SK-N-SH treated with all-trans-retinoic acid at 6 μM for 48 hours (cell line): ENCODE results near the gene TARBP1.

Experiments used
- ATAC-seq: fragments of 200-7000 bp; cut with Tn5 transposase; 3 replicates; pipeline ENCODE4 v1.9.1; 2020; ENCODE audit warnings: mild to moderate bottlenecking, moderate library complexity
- ARNTL ChIP-seq: fragments of 450-650 bp; formaldehyde crosslinking; IDR thresholded peaks from 2 replicates; pipeline ENCODE4 v1.5.0; 2020; ENCODE audit warnings: low read depth, mild to moderate bottlenecking, moderate library complexity, borderline replicate concordance
- CSDC2 ChIP-seq: fragments of 250-450 bp; sonication (Bioruptor Pico); IDR thresholded peaks from 2 replicates; pipeline ENCODE4 v1.5.0; 2020; ENCODE audit warnings: mild to moderate bottlenecking, moderate library complexity
- ESRRG ChIP-seq: fragments of 250-450 bp; sonication (Bioruptor Pico); IDR thresholded peaks from 2 replicates; pipeline ENCODE4 v1.6.1; 2021; ENCODE audit warnings: mild to moderate bottlenecking
- GLIS3 ChIP-seq: fragments of 250-450 bp; sonication (Bioruptor Pico); IDR thresholded peaks from 2 replicates; pipeline ENCODE4 v1.5.0; 2020; ENCODE audit warnings: mild to moderate bottlenecking, moderate library complexity
- ISL1 ChIP-seq: fragments of 250-450 bp; sonication (Bioruptor Pico); IDR thresholded peaks from 2 replicates; pipeline ENCODE4 v2.1.2; 2022; ENCODE audit warnings: mild to moderate bottlenecking, moderate library complexity
- OSR1 ChIP-seq: fragments of 250-450 bp; sonication (Bioruptor Pico); IDR thresholded peaks from 2 replicates; pipeline ENCODE4 v1.8.0; 2022; ENCODE audit warnings: moderate library complexity, mild to moderate bottlenecking, inconsistent platforms
- PPARA ChIP-seq: fragments of 250-450 bp; sonication (Bioruptor Pico); IDR thresholded peaks from 2 replicates; pipeline ENCODE4 v1.5.0; 2020; ENCODE audit warnings: mild to moderate bottlenecking, borderline replicate concordance
- RARB ChIP-seq: fragments of 250-450 bp; sonication (Bioruptor Pico); IDR thresholded peaks from 2 replicates; pipeline ENCODE4 v1.8.0; 2021; ENCODE audit warnings: mild to moderate bottlenecking, moderate library complexity
- SNAI2 ChIP-seq: fragments of 250-450 bp; sonication (Bioruptor Pico); IDR thresholded peaks from 2 replicates; pipeline ENCODE4 v1.5.0; 2020; ENCODE audit warnings: mild to moderate bottlenecking, moderate library complexity
- TCF4 ChIP-seq: fragments of 250-450 bp; sonication (Bioruptor Pico); IDR thresholded peaks from 2 replicates; pipeline ENCODE4 v1.8.0; 2021; ENCODE audit warnings: mild to moderate bottlenecking, moderate library complexity, borderline replicate concordance
- TOX ChIP-seq: fragments of 250-450 bp; sonication (Bioruptor Pico); IDR thresholded peaks from 2 replicates; pipeline ENCODE4 v1.8.0; 2021; ENCODE audit warnings: mild to moderate bottlenecking, moderate library complexity, borderline replicate concordance
- ZC3H10 ChIP-seq: fragments of 250-450 bp; sonication (Bioruptor Pico); IDR thresholded peaks from 2 replicates; pipeline ENCODE4 v1.5.1; 2021; ENCODE audit warnings: mild to moderate bottlenecking, moderate library complexity
- ZFP3 ChIP-seq: fragments of 250-450 bp; sonication (Bioruptor Pico); IDR thresholded peaks from 2 replicates; pipeline ENCODE4 v1.5.0; 2020; ENCODE audit warnings: mild to moderate bottlenecking, moderate library complexity
- ZFP30 ChIP-seq: fragments of 450-650 bp; formaldehyde crosslinking; IDR thresholded peaks from 2 replicates; pipeline ENCODE4 v1.5.0; 2022; ENCODE audit warnings: mild to moderate bottlenecking, moderate library complexity
- ZNF565 ChIP-seq: fragments of 450-650 bp; formaldehyde crosslinking; conservative IDR thresholded peaks from 2 replicates; pipeline ENCODE4 v1.5.0; 2020; ENCODE audit warnings: low read depth, mild to moderate bottlenecking, moderate library complexity
- ZNF70 ChIP-seq: fragments of 450-650 bp; formaldehyde crosslinking; IDR thresholded peaks from 2 replicates; pipeline ENCODE4 v1.5.0; 2020; ENCODE audit warnings: mild to moderate bottlenecking, moderate library complexity
- ZNF8 ChIP-seq: fragments of 450-650 bp; formaldehyde crosslinking; IDR thresholded peaks from 2 replicates; pipeline ENCODE4 v1.5.0; 2020; ENCODE audit warnings: mild to moderate bottlenecking, moderate library complexity
- TF ChIP-seq, protein P1 (sequence below): fragments of 250-450 bp; sonication (Bioruptor Pico); IDR thresholded peaks from 2 replicates; pipeline ENCODE4 v1.8.0; 2020; ENCODE audit warnings: mild to moderate bottlenecking, moderate library complexity, borderline replicate concordance
- TF ChIP-seq, protein P2 (sequence below): fragments of 250-450 bp; sonication (Bioruptor Pico); IDR thresholded peaks from 2 replicates; pipeline ENCODE4 v1.8.0; 2021; ENCODE audit warnings: low read depth, mild to moderate bottlenecking, moderate library complexity, borderline replicate concordance
- TF ChIP-seq, protein P3 (sequence below): fragments of 250-450 bp; sonication (Bioruptor Pico); IDR thresholded peaks from 2 replicates; pipeline ENCODE4 v1.5.1; 2020; ENCODE audit warnings: low read depth, mild to moderate bottlenecking, moderate library complexity
- TF ChIP-seq, protein P4 (sequence below): fragments of 250-450 bp; sonication (Bioruptor Pico); IDR thresholded peaks from 2 replicates; pipeline ENCODE4 v1.5.0; 2020; ENCODE audit warnings: mild to moderate bottlenecking, moderate library complexity
- TF ChIP-seq, protein P5 (sequence below): fragments of 250-450 bp; sonication (Bioruptor Pico); IDR thresholded peaks from 2 replicates; pipeline ENCODE4 v1.5.1; 2021; ENCODE audit warnings: mild to moderate bottlenecking, moderate library complexity

Gene TARBP1

DNA sequence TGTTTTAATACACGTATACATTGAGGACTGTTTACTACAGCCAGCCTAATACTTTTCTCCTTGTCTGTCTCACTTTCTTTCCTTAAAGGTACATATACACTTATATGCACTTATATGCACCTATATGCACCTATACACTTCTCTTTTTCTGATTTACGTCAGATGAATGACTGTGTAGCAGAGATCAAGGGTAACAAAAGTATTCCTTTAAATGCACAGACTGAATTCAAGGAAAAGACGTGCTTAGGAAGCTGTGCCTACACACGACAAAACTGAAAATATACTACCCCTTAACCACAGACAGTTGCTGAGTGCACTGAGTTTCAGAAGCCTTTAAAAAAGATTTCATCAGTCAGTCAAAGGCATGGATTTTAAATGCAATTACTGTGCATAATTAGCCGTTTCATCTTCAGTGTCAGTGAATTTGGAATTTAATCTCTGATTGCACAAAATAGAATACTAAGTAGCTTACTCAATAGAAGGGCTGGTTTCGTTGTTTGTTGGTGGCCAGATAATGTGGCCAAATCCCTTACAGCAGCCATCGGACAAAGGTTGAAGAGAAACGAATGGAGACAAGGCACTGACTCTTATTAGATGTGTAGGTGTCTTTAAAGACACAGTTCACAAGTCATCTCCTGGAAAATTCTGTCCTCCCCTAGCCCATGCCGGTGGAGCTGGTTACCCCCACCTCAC, 38.3 kb upstream of the TARBP1 start:
- no peak for ATAC-seq
- TF ChIP-seq TCF4 (CRISPR knock-in tag) (no peak), ZNF565 (no peak), PPARA (CRISPR knock-in tag) (no peak), ISL1 (CRISPR knock-in tag) (no peak), SNAI2 (CRISPR knock-in tag) (no peak), ZNF8 (no peak), GLIS3 (no peak), ESRRG (CRISPR knock-in tag) (no peak), ZFP30 (CRISPR knock-in tag) (no peak), CSDC2 (CRISPR knock-in tag) (no peak), TOX (CRISPR knock-in tag) (no peak), ARNTL (CRISPR knock-in tag) (no peak)
- TF ChIP-seq, protein P1, sequence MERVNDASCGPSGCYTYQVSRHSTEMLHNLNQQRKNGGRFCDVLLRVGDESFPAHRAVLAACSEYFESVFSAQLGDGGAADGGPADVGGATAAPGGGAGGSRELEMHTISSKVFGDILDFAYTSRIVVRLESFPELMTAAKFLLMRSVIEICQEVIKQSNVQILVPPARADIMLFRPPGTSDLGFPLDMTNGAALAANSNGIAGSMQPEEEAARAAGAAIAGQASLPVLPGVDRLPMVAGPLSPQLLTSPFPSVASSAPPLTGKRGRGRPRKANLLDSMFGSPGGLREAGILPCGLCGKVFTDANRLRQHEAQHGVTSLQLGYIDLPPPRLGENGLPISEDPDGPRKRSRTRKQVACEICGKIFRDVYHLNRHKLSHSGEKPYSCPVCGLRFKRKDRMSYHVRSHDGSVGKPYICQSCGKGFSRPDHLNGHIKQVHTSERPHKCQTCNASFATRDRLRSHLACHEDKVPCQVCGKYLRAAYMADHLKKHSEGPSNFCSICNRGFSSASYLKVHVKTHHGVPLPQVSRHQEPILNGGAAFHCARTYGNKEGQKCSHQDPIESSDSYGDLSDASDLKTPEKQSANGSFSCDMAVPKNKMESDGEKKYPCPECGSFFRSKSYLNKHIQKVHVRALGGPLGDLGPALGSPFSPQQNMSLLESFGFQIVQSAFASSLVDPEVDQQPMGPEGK: no peak
- TF ChIP-seq, protein P2, sequence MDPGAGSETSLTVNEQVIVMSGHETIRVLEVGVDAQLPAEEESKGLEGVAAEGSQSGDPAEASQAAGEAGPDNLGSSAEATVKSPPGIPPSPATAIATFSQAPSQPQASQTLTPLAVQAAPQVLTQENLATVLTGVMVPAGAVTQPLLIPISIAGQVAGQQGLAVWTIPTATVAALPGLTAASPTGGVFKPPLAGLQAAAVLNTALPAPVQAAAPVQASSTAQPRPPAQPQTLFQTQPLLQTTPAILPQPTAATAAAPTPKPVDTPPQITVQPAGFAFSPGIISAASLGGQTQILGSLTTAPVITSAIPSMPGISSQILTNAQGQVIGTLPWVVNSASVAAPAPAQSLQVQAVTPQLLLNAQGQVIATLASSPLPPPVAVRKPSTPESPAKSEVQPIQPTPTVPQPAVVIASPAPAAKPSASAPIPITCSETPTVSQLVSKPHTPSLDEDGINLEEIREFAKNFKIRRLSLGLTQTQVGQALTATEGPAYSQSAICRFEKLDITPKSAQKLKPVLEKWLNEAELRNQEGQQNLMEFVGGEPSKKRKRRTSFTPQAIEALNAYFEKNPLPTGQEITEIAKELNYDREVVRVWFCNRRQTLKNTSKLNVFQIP (CRISPR knock-in tag): no peak
- TF ChIP-seq, protein P3, sequence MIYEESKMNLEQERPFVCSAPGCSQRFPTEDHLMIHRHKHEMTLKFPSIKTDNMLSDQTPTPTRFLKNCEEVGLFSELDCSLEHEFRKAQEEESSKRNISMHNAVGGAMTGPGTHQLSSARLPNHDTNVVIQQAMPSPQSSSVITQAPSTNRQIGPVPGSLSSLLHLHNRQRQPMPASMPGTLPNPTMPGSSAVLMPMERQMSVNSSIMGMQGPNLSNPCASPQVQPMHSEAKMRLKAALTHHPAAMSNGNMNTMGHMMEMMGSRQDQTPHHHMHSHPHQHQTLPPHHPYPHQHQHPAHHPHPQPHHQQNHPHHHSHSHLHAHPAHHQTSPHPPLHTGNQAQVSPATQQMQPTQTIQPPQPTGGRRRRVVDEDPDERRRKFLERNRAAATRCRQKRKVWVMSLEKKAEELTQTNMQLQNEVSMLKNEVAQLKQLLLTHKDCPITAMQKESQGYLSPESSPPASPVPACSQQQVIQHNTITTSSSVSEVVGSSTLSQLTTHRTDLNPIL (CRISPR knock-in tag): no peak
- TF ChIP-seq, protein P4, sequence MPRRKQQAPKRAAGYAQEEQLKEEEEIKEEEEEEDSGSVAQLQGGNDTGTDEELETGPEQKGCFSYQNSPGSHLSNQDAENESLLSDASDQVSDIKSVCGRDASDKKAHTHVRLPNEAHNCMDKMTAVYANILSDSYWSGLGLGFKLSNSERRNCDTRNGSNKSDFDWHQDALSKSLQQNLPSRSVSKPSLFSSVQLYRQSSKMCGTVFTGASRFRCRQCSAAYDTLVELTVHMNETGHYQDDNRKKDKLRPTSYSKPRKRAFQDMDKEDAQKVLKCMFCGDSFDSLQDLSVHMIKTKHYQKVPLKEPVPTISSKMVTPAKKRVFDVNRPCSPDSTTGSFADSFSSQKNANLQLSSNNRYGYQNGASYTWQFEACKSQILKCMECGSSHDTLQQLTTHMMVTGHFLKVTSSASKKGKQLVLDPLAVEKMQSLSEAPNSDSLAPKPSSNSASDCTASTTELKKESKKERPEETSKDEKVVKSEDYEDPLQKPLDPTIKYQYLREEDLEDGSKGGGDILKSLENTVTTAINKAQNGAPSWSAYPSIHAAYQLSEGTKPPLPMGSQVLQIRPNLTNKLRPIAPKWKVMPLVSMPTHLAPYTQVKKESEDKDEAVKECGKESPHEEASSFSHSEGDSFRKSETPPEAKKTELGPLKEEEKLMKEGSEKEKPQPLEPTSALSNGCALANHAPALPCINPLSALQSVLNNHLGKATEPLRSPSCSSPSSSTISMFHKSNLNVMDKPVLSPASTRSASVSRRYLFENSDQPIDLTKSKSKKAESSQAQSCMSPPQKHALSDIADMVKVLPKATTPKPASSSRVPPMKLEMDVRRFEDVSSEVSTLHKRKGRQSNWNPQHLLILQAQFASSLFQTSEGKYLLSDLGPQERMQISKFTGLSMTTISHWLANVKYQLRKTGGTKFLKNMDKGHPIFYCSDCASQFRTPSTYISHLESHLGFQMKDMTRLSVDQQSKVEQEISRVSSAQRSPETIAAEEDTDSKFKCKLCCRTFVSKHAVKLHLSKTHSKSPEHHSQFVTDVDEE (CRISPR knock-in tag): no peak

DNA sequence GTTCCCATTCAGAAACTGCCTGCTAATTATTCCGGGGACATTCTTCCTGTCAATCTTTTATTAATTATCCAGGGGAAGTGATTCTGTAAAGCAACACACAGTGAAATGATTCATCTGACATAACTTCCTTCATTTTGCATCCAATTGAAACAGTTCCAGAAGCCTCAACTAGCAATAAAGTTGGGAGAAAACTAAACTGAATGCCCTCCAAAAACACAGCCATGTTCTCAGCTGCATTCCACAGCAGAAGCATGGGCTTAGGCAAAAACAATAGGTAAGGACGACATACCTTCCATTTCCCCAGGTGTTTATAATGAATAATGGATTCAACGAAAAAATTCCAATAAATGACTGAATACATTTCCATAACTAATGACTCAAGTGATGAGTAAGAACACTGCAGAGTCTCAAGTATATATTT, 36.9 kb upstream of the TARBP1 start:
- TF ChIP-seq, protein P2 (CRISPR knock-in tag): peak; percentile 30; the same call in 1 of the 2 replicates
- no peak for TF ChIP-seq ZNF565
- peak; percentile 69; the same call in 1 of the 2 replicates for TF ChIP-seq ZC3H10 (CRISPR knock-in tag)
- TF ChIP-seq ESRRG (CRISPR knock-in tag): no peak
- peak; percentile 71 for TF ChIP-seq TOX (CRISPR knock-in tag)
- ATAC-seq: peak; percentile 75

DNA sequence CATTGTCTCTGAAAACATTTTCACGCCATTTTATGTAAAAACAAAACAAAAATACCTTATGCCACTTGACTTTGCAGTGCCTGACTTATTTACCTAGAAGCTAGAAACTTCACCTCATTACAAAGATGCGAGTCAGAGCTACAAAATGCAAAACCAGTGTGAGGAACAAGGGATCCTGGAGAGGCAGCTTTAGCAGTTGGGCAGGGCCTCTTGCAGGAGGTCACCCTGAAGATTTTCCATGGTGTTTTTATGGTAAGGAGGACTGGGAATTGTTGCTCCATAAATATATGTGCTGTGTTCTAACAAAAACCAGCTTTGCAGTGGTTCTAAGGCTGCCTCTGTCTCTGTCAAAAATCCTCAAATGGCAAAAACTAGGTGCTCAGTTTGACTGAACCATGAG, 36.4 kb upstream of the TARBP1 start:
- 0 out of 2 replicates have a peak, but pooled peaks have one; percentile 14 for TF ChIP-seq RARB (CRISPR knock-in tag)
- TF ChIP-seq SNAI2 (CRISPR knock-in tag): no peak
- TF ChIP-seq ZNF8: no peak
- no peak for TF ChIP-seq OSR1
- TF ChIP-seq CSDC2 (CRISPR knock-in tag): no peak
- no peak for TF ChIP-seq ESRRG (CRISPR knock-in tag)
- no peak for TF ChIP-seq TOX (CRISPR knock-in tag)
- no peak for TF ChIP-seq GLIS3
- TF ChIP-seq PPARA (CRISPR knock-in tag): no peak
- no peak for TF ChIP-seq ZNF70 (CRISPR knock-in tag)
- no peak for TF ChIP-seq TCF4 (CRISPR knock-in tag)
- TF ChIP-seq ZFP3 (CRISPR knock-in tag): 0 out of 2 replicates have a peak, but pooled peaks have one; percentile 49
- TF ChIP-seq ZFP30 (CRISPR knock-in tag): no peak
- TF ChIP-seq, protein P5, sequence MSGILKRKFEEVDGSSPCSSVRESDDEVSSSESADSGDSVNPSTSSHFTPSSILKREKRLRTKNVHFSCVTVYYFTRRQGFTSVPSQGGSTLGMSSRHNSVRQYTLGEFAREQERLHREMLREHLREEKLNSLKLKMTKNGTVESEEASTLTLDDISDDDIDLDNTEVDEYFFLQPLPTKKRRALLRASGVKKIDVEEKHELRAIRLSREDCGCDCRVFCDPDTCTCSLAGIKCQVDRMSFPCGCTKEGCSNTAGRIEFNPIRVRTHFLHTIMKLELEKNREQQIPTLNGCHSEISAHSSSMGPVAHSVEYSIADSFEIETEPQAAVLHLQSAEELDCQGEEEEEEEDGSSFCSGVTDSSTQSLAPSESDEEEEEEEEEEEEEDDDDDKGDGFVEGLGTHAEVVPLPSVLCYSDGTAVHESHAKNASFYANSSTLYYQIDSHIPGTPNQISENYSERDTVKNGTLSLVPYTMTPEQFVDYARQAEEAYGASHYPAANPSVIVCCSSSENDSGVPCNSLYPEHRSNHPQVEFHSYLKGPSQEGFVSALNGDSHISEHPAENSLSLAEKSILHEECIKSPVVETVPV: no peak
- peak; percentile 85 for ATAC-seq
